ENCODE results near the gene TXLNG.

Gene TXLNG

DNA sequence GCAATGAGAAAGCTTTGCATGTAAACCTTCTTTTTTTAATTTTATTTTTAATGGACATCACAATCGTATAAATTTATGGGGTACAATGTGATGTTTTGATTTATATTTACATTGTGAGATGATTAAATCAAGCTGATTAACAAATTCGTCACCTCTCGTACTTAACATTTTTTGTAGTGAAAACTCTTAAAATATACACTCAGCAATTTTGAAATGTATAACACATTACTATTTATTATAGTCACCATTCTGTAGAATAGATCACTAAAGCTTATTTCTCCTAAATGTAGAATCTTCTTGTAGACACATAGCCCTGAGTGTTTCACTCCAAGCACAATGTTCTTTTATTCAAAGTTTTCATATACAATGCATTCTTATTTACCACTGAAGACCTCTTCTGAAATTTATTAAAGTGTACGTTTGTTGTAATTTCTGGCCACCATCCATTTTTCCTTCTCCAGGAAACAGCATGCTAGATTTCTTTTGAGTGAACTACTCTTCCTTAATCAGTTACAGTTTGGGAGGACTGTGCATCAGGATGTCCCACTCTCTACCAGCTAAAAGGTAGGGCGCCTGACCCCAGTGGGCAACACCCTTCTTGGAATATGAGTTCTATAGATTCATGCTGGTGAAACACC lies 88.3 kb downstream of the TXLNG start:
- DNase-seq: no peak

DNA sequence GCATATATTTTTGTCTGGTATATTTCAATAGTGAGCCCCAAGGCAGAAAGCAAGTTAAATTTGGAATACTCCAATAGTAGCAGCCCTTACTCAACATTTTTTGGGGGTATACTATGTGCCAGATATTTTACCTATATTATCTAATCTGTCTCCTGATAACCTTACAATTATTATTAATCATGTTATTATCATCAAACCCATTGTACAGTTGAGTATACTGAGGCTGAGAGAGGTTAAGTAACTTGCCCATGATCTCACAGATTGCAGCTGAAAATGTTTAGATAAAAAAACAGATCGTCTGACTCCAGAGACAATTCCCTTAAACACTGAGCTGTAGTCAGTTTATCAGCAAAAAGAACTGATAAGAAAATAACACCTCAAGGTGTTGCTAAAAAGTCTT lies 90.4 kb downstream of the TXLNG start:
- DNase-seq: no peak

DNA sequence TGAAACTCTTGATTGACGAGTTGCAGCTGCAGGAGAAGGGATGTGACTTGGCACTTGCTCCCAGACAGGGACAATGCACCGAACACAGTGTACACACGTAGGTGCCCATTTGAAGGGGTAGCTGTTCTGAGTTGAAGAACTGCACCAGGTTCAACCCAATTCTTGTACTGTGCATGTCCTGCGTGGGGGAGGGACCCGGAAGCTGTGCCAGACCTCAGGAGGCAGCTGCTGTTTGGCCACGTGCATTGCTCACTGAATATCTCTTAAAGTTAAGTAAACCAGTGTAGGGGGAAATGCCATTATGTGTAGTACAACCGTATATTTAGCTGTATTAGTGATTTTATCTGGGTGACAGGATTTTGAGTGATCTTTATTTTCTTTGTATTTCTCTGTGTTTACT lies 95.9 kb downstream of the TXLNG start:
- DNase-seq: no peak

DNA sequence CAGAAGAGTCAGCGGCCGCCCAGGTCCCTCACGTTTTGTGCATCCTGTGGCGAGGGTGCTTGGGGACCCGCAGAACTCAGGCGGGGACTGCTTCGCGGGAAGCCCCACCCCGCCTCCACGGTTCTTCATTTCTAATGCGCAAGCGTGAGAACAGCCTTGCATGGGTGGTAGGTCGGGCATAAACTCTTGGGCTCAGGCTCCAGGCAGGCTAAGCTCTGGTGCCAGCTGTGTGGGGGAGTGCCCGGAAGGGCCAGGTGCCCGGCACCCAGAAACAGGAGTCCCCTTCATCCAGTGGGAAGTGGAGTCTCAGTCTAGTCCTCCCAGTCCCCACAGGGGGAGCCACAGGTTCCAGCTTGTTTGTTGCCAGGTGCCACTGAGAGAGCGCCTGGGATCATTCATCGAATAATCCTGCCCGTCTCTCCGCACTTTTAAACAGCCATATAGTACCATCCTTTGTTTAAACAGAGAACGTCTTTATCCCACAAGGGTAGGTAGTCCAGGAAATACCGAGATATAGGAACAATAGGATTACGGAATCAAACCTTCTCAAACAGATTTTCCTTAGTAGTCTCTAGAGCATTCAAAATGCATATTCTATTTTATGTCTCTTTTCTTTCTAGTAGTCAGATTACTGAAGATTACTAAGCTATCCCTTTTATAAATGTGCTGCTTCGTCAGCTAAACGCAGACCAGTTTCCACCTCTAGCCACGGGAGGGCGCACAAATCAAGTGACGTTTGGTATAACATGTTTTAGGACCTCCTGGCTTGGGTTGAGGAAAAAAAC lies 96.6 kb downstream of the TXLNG start:
- DNase-seq: peak; percentile 24 to 25

DNA sequence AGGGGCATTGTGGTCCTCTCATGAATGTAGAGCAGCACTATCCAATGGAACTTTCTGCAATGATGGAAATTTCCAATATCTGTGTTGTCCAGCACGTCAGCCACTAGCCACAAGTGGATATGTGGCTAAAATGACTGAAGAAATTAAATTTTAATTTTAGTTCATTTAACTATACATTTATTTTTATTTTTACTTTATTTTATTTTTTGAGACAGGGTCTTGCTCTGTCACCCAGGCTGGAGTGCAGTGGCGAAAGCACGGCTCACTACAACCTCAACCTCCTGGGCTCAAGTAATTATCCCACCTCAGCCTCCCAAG lies 97.2 kb downstream of the TXLNG start:
- no peak for DNase-seq

DNA sequence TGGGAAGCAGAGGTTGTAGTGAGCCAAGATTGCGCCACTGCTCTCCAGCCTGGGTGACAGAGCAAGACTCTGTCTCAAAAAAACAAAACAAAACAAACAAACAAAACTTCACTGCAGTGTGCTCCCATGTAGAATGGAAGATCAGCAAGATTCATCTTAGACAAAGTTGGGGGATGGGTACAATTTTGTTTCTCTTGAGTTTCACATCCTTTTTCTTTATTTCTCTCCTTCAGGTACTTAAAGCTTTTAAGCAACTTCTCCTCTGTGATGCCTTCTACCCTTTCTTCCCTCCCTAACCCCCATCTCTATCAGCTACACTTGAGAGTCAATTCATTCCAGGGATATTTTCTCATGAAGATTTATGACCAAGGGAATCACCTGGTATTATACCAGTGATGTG lies 99.4 kb downstream of the TXLNG start:
- DNase-seq: no peak

DNA sequence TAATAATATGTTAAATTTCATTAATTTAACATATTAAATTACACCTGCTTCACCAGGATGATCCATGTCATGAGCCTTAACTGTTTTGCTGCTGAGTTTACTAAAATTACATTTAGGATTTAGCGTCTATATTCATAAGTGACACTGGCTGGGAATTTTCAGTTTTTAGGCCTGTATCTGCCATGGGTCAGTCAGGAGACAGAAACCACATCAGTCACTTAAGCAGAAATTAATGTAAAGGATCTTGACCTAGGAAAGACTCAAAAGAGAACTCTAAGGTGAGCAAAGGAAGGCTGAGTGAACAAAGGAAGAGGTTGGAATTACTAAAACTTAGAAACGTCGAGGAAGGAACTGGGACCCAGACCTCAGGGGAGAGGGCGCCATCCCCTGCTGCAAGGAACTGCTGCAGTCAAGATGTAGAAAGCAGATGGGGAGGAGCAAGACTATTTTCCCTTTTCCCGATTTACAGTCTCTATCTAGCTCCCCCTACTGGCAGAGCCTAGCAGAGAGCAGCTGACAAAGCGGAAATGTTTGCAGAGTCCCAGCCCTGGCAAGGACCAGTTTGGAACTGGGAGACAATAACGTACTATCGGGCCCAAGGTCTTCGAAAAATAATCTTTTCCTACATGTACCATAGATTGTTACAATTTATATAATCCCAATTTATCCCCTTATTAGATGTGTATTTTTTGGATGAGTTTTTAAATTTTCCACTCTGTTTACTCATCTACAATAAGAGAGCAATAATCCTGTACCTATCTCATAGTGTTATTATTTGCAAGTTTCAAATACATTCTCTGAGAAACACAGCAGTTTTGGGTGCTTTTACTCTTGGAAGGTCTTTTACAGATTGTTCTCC lies 106.5 kb downstream of the TXLNG start:
- peak; percentile 9 to 20 for DNase-seq
